K562 (cell line): Measurements from ENCODE around the gene MYH6. TPM values are rescaled to one million over a fixed set of nuclear protein-coding genes. Genes with fewer than 3 reads are reported as not detected.

Experiments
- ATAC-seq: fragments of 200-7000 bp; cut with Tn5 transposase; 3 replicates; pipeline ENCODE4 v1.9.1; 2020; ENCODE audit warnings: moderate library complexity
- BruUV-seq: library from RNA; stranded (reverse); fragments of 400-500 nt; replicated peaks from 2 replicates; lab custom pipeline; 2021; lab: Mats Ljungman, UMichigan
- CTCF ChIA-PET: fragments of 300-600 bp; formaldehyde crosslinking; extraction: SDS; loops from one replicate; lab custom pipeline; 2021; ENCODE audit warnings: low intra/inter-chr PET ratio; lab: Yijun Ruan, JAX
- POLR2A ChIA-PET: fragments of 300-600, 350-650 bp; sonication (Branson Sonifier 250); formaldehyde crosslinking; extraction: SDS; loops from one replicate; lab custom pipeline; 2021; ENCODE audit warnings: antibody characterized with exemption, inconsistent platforms; lab: Yijun Ruan, JAX
- DNase-seq, 4 experiments: peaks; one replicate each; pipeline versions ENCODE4 v3.0.0 to v3.0.0-alpha.2; 2011 to 2018; ENCODE audit warnings: low spot score in 3 of 4, mixed read lengths in 3 of 4; ENCODE audit errors: extremely low read depth in 1 of 4
- FAIRE-seq: peaks from 2 replicates; lab custom pipeline; 2011; peaks lifted over from hg19 to GRCh38; lab: Jason Lieb, UNC
- H2AFZ ChIP-seq: 2 replicates; pipeline ENCODE4 v1.6.0; 2011; ENCODE audit warnings: low read depth, low read length, control low read depth, inconsistent platforms
- H3K27ac ChIP-seq: fragments of 200-600 bp; 3 replicates; pipeline ENCODE4 v1.8.0; 2011; ENCODE audit warnings: low read depth, mild to moderate bottlenecking, control low read depth, inconsistent platforms, low read length, moderate library complexity, mixed read lengths; ENCODE audit errors: extremely low read depth
- H3K27me3 ChIP-seq, 2 experiments: fragments of 300-600 bp in 1 of 2; 2 replicates in 1 of 2; 3 replicates in 1 of 2; pipeline versions ENCODE4 v1.6.0 to v1.8.0; 2011; ENCODE audit warnings: inconsistent platforms in 2 of 2, low read length in 2 of 2, mild to moderate bottlenecking in 1 of 2, mixed read lengths in 1 of 2, moderate library complexity in 1 of 2; ENCODE audit not compliant: control insufficient read depth in 2 of 2, insufficient read depth in 2 of 2
- H3K36me3 ChIP-seq: fragments of 300-600 bp; 3 replicates; pipeline ENCODE4 v1.8.0; 2011; ENCODE audit warnings: mild to moderate bottlenecking, low read length, inconsistent platforms; ENCODE audit not compliant: control insufficient read depth, insufficient read depth
- H3K4me1 ChIP-seq, 2 experiments: fragments of 200-600 bp in 1 of 2; replicated peaks in 1 of 2; 2 replicates in 1 of 2; 3 replicates in 1 of 2; pipeline versions ENCODE4 v1.5.1 to v1.8.0; 2011; ENCODE audit warnings: inconsistent platforms in 2 of 2, low read length in 2 of 2, mild to moderate bottlenecking in 1 of 2, mixed read lengths in 1 of 2, moderate library complexity in 1 of 2; ENCODE audit not compliant: control insufficient read depth in 2 of 2, insufficient read depth in 2 of 2
- H3K4me2 ChIP-seq: 2 replicates; pipeline ENCODE4 v1.6.1; 2011; ENCODE audit warnings: low read length, control low read depth, inconsistent platforms, mixed read lengths; ENCODE audit not compliant: insufficient read depth
- H3K4me3 ChIP-seq: fragments of 200-600 bp; sonication (generic), shearing (Covaris generic); 2 replicates; pipeline ENCODE4 v1.5.1; 2016; ENCODE audit warnings: control low read depth, inconsistent platforms
- H3K79me2 ChIP-seq: fragments of 200-600 bp; 3 replicates; pipeline ENCODE4 v1.8.0; 2011; ENCODE audit warnings: low read length, inconsistent platforms; ENCODE audit not compliant: control insufficient read depth, insufficient read depth
- H3K9ac ChIP-seq, 2 experiments: 2 replicates each; pipeline versions ENCODE4 v1.6.0 to v1.6.1; 2011; ENCODE audit warnings: low read depth in 2 of 2, low read length in 2 of 2, control low read depth in 1 of 2, inconsistent platforms in 1 of 2, mild to moderate bottlenecking in 1 of 2, mixed read lengths in 1 of 2; ENCODE audit not compliant: insufficient read depth in 1 of 2
- H3K9me1 ChIP-seq: one replicate; pipeline ENCODE4 v1.6.0; 2011; ENCODE audit warnings: inconsistent platforms, mild to moderate bottlenecking, low read length, moderate library complexity; ENCODE audit not compliant: control insufficient read depth, insufficient read depth
- H3K9me3 ChIP-seq: replicated peaks from 2 replicates; pipeline ENCODE4 v1.5.1; 2011; ENCODE audit warnings: low read depth, low read length, inconsistent platforms; ENCODE audit not compliant: control insufficient read depth, insufficient read depth
- H4K20me1 ChIP-seq: replicated peaks from 2 replicates; pipeline ENCODE4 v1.6.1; 2011; ENCODE audit warnings: low read length, inconsistent platforms, mixed read lengths; ENCODE audit not compliant: control insufficient read depth, insufficient read depth
- PTBP1 ChIP-seq: fragments of 200-400 bp; formaldehyde crosslinking; IDR thresholded peaks from 2 replicates; pipeline ENCODE4 v1.6.1; 2017; ENCODE audit warnings: low read depth, low read length
- WGBS: fragments of 100-300 bp; shearing (Covaris generic); methylation state at CpG from one replicate; pipeline ENCODE4 v1.1.6; 2016; ENCODE audit warnings: low coverage, mixed read lengths; ENCODE audit not compliant: insufficient coverage; ENCODE audit errors: missing lambda C conversion rate; 5-methylcytosine and 5-hydroxymethylcytosine counted together
- in situ Hi-C: fragments of 300-500 bp; cut with MboI; formaldehyde crosslinking; loops from 4 replicates; pipeline ENCODE4 v1.15.0; 2018; ENCODE audit warnings: inconsistent platforms, mixed read lengths
- intact Hi-C: fragments of 100-400 bp; cut with micrococcal nuclease; formaldehyde crosslinking; loops from 2 replicates; pipeline ENCODE4 v1.14.2; 2022
- polyA plus RNA-seq, 8 experiments: library from polyadenylated mRNA; depleted of rRNA in 4 of 8; stranded (reverse) in 5 of 8; unstranded in 3 of 8; fragments of >200 nt; fragmentation: Nextera tagmentation in 2 of 8; fragmentation: Illumina TruSeq in 1 of 8; extraction: Ambion mirVana in 2 of 8; extraction: Trizol in 1 of 8; gene quantifications; 2 replicates each; pipeline versions ENCODE4 v1.2.1 to v1.2.3, GENCODE V29; 2011 to 2014; ENCODE audit warnings: inconsistent platforms in 1 of 8, missing spikeins in 1 of 8
- total RNA-seq, 7 experiments: library from RNA; depleted of rRNA in 6 of 7; stranded (reverse); fragments of >200 nt in 6 of 7; fragmentation: Illumina TruSeq in 2 of 7; extraction: Trizol in 2 of 7; gene quantifications; 2 replicates each; pipeline versions ENCODE4 v1.2.1 to v1.2.3, GENCODE V29; 2011 to 2021; ENCODE audit warnings: low replicate concordance in 1 of 7
- TF ChIP-seq, protein P1 (sequence below), 2 experiments: fragments of 450-650 bp in 1 of 2; sonication (generic) in 1 of 2; formaldehyde crosslinking in 1 of 2; IDR thresholded peaks in 1 of 2; conservative IDR thresholded peaks in 1 of 2; 2 replicates each; pipeline versions ENCODE4 v1.6.1 to v1.8.1; 2016 to 2023; ENCODE audit warnings: mild to moderate bottlenecking in 2 of 2, moderate library complexity in 2 of 2, inconsistent platforms in 1 of 2, missing genetic modification reagents in 1 of 2

MYH6 gene
- total and polyA plus RNA-seq, 9 of the 15 experiments (the other 6 are each of a cell fraction or from before 2014, with no cell fraction given), result not detected

GRCh38 chr14:23385244-23385641 is 22.8 kb downstream of the MYH6 start:
- ATAC-seq (no peak), DNase-seq (no peak), FAIRE-seq (no peak)
- Histone ChIP-seq H3K9me3 (no peaks in the 10 kb centered on the region), H3K79me2 (no peaks in the 10 kb centered on the region), H3K4me2 (no peak overlapping the region), H3K27ac (no peak overlapping the region), H3K9ac (no peak overlapping the region), H3K4me3 (no peak overlapping the region), H3K27me3 (peaks cover 16 to 64% of the 10 kb centered on the region in 2 experiments; a peak in 4 of 5 replicates), H3K9me1 (no peaks in the 10 kb centered on the region), H4K20me1 (no peaks in the 10 kb centered on the region; the same call in 1 of the 2 replicates), H2AFZ (no peak overlapping the region), H3K4me1 (peaks cover 0 to 15% of the 10 kb centered on the region in 2 experiments; a peak in 2 of 5 replicates), H3K36me3 (no peaks in the 10 kb centered on the region)
- in situ Hi-C loops, result loop anchor here (10.0 kb wide), 1 partner anchor 120 kb away; no protein-coding TSS in a partner anchor
- TF ChIP-seq, protein P1, sequence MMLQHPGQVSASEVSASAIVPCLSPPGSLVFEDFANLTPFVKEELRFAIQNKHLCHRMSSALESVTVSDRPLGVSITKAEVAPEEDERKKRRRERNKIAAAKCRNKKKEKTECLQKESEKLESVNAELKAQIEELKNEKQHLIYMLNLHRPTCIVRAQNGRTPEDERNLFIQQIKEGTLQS (IDR thresholded peaks at IDR 0.05), result peak; percentile 44; the same call in 1 of the 2 replicates
- TF ChIP-seq, protein P1 (CRISPR knock-in tag; conservative IDR thresholded peaks at IDR 0.05), result no peak
- TF ChIP-seq PTBP1, result no peak
- intact Hi-C loops, result no loop called here
- BruUV-seq, result no TSS peak
- ChIA-PET CTCF (no interaction called here), POLR2A (interaction anchor here (0.7 to 1.6 kb wide), 5 partner anchors 10 to 192 kb away, joined by 3 to 5 read pairs (median 5); partner anchors contain the start of gene IL25)
- WGBS, result 13% methylated on average over 2 of the region's 2 CpGs
